Activated CD8-positive, alpha-beta T cell treated with anti-CD3 and anti-CD28 coated beads for 36 hours (primary cell): ENCODE data around the gene TMEM14A. TPM values are rescaled to one million over a fixed set of nuclear protein-coding genes. Genes with fewer than 3 reads are reported as not detected.

Source experiments
- ATAC-seq: fragments of 200-7000 bp; cut with Tn5 transposase; one replicate; pipeline ENCODE4 v1.10.0; 2021; ENCODE audit warnings: mild to moderate bottlenecking, moderate library complexity
- CTCF ChIA-PET: fragments of 350-600 bp; sonication (Branson Sonifier 250); formaldehyde crosslinking; loops from one replicate; lab custom pipeline; 2021; ENCODE audit warnings: antibody characterized with exemption; lab: Charles Lee
- POLR2A ChIA-PET: fragments of 350-600 bp; sonication (Branson Sonifier 250); formaldehyde crosslinking; loops from one replicate; lab custom pipeline; 2021; ENCODE audit warnings: antibody characterized with exemption; lab: Charles Lee
- DNase-seq: peaks from one replicate; pipeline ENCODE4 v3.0.0-alpha.2; 2020
- H3K27ac Mint-ChIP-seq: one replicate; pipeline ENCODE4 v1.8.0; 2021; ENCODE audit warnings: mild to moderate bottlenecking, mixed read lengths
- H3K27me3 Mint-ChIP-seq: one replicate; pipeline ENCODE4 v1.8.0; 2021; ENCODE audit warnings: mixed read lengths
- H3K36me3 Mint-ChIP-seq: one replicate; pipeline ENCODE4 v1.8.0; 2021; ENCODE audit warnings: low read depth, mixed read lengths
- H3K4me1 Mint-ChIP-seq: one replicate; pipeline ENCODE4 v1.8.0; 2021; ENCODE audit warnings: low read depth, mixed read lengths
- H3K4me3 Mint-ChIP-seq: one replicate; pipeline ENCODE4 v1.8.0; 2021; ENCODE audit warnings: mild to moderate bottlenecking, moderate library complexity, mixed read lengths
- H3K9me3 Mint-ChIP-seq: one replicate; pipeline ENCODE4 v1.8.0; 2021; ENCODE audit warnings: mixed read lengths
- intact Hi-C: fragments of 100-400 bp; cut with micrococcal nuclease; formaldehyde crosslinking; loops from one replicate; pipeline ENCODE4 v1.10.0; 2022
- total RNA-seq, 2 experiments: library from RNA; stranded (reverse); gene quantifications; one replicate each; pipeline ENCODE4 v1.2.3, GENCODE V29; 2021
- TF ChIP-seq, protein P1 (sequence below): fragments of 200-600 bp; IDR thresholded peaks from one replicate; pipeline ENCODE4 v1.8.0; 2022; ENCODE audit warnings: antibody characterized with exemption, mild to moderate bottlenecking

Gene TMEM14A
- total RNA-seq, 2 experiments from 2014 or later = 13.4 to 15.1 TPM

DNA sequence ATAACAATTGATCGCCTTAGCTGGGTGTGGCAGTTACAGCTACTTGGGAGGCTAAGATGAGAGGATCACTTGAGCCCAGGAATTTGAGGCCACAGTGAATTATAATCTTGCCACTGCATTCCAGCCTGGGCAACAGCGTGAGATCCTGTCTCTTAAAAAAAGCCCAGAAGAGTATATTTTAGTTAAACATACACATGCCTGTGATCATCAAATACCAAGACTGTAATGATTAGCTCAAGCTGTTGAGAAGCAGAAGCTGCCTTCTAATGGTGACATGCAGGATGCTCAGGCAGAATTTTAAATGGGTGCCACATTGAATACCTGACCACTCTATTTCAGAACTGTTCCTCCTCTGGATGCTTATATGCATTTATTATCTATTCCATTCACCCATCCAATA is 8.9 kb upstream of the TMEM14A start:
- no peaks in the 10 kb centered on the region for H3K36me3 Mint-ChIP-seq
- no peak overlapping the region for H3K27ac Mint-ChIP-seq
- TF ChIP-seq, protein P1, sequence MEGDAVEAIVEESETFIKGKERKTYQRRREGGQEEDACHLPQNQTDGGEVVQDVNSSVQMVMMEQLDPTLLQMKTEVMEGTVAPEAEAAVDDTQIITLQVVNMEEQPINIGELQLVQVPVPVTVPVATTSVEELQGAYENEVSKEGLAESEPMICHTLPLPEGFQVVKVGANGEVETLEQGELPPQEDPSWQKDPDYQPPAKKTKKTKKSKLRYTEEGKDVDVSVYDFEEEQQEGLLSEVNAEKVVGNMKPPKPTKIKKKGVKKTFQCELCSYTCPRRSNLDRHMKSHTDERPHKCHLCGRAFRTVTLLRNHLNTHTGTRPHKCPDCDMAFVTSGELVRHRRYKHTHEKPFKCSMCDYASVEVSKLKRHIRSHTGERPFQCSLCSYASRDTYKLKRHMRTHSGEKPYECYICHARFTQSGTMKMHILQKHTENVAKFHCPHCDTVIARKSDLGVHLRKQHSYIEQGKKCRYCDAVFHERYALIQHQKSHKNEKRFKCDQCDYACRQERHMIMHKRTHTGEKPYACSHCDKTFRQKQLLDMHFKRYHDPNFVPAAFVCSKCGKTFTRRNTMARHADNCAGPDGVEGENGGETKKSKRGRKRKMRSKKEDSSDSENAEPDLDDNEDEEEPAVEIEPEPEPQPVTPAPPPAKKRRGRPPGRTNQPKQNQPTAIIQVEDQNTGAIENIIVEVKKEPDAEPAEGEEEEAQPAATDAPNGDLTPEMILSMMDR = no peak
- intact Hi-C loops = loop anchor here (2.0 to 10.0 kb wide), 2 partner anchors 245 to 377 kb away; partner anchors contain the start of gene MCM3
- POLR2A ChIA-PET = interaction anchor here (0.5 to 1.5 kb wide), 2 partner anchors 126 to 401 kb away, joined by 3 read pairs; no protein-coding TSS in a partner anchor
- H3K9me3 Mint-ChIP-seq = no peaks in the 10 kb centered on the region
- DNase-seq (no peak), ATAC-seq (no peak)
- H3K27me3 Mint-ChIP-seq = no peaks in the 10 kb centered on the region
- CTCF ChIA-PET = interaction anchor here (0.8 to 4.3 kb wide), 11 partner anchors 10 to 455 kb away, joined by 3 to 98 read pairs (median 4); partner anchors contain the start of gene TRAM2
- no peak overlapping the region for H3K4me3 Mint-ChIP-seq
- no peaks in the 10 kb centered on the region for H3K4me1 Mint-ChIP-seq

DNA sequence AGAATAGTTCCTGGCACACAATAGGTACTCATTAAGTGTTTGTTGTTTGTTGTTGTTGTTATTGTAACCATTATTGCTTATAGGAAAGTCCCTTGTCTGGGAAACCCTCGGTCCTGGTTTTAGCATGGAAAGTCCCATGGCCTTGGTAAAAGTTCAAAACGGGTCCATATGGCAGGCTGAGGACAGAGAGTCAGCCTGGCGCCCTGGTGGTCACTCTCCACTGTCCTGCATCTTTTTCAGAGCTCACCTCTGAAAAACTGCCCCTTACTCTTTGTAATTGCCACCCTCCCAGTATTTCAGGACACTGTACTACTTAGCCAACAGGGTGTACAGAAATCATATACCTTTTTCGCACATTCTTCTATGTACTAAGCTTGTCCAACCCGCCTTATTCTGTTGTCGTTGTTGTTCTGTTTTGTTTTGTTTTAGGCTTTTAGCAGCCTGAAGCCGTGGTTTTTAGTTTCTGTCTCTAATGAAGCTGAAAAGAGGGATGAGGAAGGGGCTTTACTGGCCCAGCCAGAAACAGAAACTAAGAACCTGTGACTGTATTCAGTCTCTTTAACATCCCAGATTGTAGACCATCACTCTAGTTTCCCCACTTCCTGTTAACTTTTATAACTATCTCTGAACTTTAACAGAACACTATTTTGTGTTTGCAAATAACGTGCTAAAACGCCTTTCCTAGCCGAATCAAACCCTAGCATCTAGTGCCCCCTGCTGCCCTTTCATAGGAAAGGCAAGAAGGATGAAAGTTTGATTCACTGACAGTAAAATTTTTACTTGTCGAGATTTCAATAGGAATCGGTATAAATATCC is 7.6 kb upstream of the TMEM14A start:
- DNase-seq (peak; percentile 66), ATAC-seq (peak; percentile 67)
- TF ChIP-seq, protein P1 = peak; percentile 87
- Mint-ChIP-seq H3K27ac (no peak overlapping the region), H3K4me1 (no peaks in the 10 kb centered on the region), H3K9me3 (no peaks in the 10 kb centered on the region), H3K27me3 (no peaks in the 10 kb centered on the region), H3K4me3 (no peak overlapping the region), H3K36me3 (no peaks in the 10 kb centered on the region)
- intact Hi-C loops = loop anchor here (2.0 to 10.0 kb wide), 2 partner anchors 247 to 379 kb away; partner anchors contain the start of gene MCM3
- CTCF ChIA-PET = interaction anchor here (0.5 to 4.3 kb wide), 26 partner anchors 10 to 700 kb away, joined by 3 to 98 read pairs (median 4); partner anchors contain the start of genes EFHC1 and TRAM2
- POLR2A ChIA-PET = interaction anchor here (1.4 kb wide), 1 partner anchor 11 kb away, joined by 3 read pairs; no protein-coding TSS in a partner anchor

DNA sequence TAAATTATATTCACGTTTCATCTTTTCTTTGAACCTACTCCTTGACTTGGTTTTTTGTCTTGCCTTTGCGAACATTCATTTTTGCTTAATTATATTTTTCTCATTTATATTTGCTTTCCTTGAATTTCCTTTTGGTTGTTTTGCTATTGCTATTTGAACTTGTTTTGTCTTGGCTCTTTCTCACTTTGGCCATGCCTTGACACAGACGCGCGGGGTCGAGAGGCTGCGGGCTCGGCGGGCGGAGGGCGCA is 7.1 kb upstream of the TMEM14A start:
- no peaks in the 10 kb centered on the region for H3K4me1 Mint-ChIP-seq
- H3K4me3 Mint-ChIP-seq = no peak overlapping the region
- no peaks in the 10 kb centered on the region for H3K9me3 Mint-ChIP-seq
- no peaks in the 10 kb centered on the region for H3K27me3 Mint-ChIP-seq
- ChIA-PET CTCF (interaction anchor here (0.5 to 4.3 kb wide), 17 partner anchors 10 to 392 kb away, joined by 3 to 98 read pairs (median 4); partner anchors contain the start of gene EFHC1), POLR2A (interaction anchor here (1.4 kb wide), 1 partner anchor 12 kb away, joined by 3 read pairs; no protein-coding TSS in a partner anchor)
- DNase-seq (no peak), ATAC-seq (no peak)
- no peak overlapping the region for H3K27ac Mint-ChIP-seq
- no peaks in the 10 kb centered on the region for H3K36me3 Mint-ChIP-seq
- TF ChIP-seq, protein P1 = no peak
- intact Hi-C loops = loop anchor here (2.0 to 10.0 kb wide), 2 partner anchors 247 to 379 kb away; partner anchors contain the start of gene MCM3

DNA sequence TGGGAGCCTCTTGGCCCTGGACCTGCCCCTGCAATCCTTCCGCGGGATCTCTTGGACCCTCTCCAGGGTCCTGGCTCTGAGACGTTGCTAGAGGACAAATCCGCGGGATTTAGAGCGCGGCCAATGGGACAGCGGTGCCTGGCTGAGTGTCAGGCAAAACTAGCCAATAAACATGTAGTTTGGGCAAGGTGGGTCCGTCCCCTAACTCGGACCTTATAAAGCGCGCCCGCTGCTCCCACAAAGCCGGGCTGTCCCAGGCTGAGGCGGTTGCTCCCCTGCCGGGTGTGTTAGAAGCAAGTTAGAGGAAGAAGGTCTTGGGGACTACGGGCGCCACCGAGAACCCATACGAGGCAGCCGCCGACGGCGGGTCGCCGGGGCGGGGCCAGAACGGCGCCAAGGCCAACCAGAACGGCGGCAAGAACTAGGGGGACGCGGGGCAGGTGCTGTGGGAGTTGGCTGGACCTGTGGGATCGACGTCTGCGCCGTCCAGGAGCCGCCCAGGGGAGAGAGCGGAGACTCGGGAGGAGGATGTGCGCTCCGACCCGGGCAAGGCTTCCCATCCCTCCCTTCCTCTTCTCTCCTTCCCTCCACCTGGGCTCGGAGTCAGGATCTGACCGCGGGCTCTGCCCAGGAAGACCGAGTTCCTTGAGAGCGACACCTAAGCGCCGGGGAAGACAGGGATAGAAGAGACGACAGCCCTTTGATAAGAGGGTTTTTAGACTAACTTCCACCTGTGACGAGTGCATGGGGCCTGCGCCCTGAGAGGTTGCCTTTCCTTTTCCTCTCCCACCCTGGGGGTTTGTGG is 6.5 kb upstream of the TMEM14A start:
- no peaks in the 10 kb centered on the region for H3K4me1 Mint-ChIP-seq
- H3K36me3 Mint-ChIP-seq = no peaks in the 10 kb centered on the region
- H3K27ac Mint-ChIP-seq = no peak overlapping the region
- peak; percentile 86 for DNase-seq
- peak; percentile 97 for ATAC-seq
- TF ChIP-seq, protein P1 = no peak
- ChIA-PET POLR2A (interaction anchor here (1.6 kb wide), 1 partner anchor 245 kb away, joined by 8 read pairs; the partner anchor contains the start of gene EFHC1), CTCF (interaction anchor here (0.9 to 2.5 kb wide), 9 partner anchors 10 to 380 kb away, joined by 3 to 26 read pairs (median 4); partner anchors contain the start of genes MCM3 and TRAM2)
- no peaks in the 10 kb centered on the region for H3K27me3 Mint-ChIP-seq
- H3K9me3 Mint-ChIP-seq = no peaks in the 10 kb centered on the region
- no peak overlapping the region for H3K4me3 Mint-ChIP-seq
- intact Hi-C loops = loop anchor here (10.0 kb wide), 1 partner anchor 380 kb away; the partner anchor contains the start of gene MCM3
